Measurements from ENCODE around the gene APOC1.

APOC1 gene

GRCh38 chr19:44900328-44901244 lies 13.8 kb upstream of the APOC1 start:
- Histone ChIP-seq H3K4me3 (ENCODE audit: insufficient read depth, low read depth, low read length) (no peak overlapping the region), H3K27ac (ENCODE audit: insufficient read depth, low read depth, low read length, poor library complexity, severe bottlenecking) (no peak overlapping the region), H3K9me3 (ENCODE audit: control insufficient read depth, low read length) (no peaks in the 10 kb centered on the region), H3K4me1 (ENCODE audit: control insufficient read depth, insufficient read depth, low read length) (peaks cover 5% of the 10 kb centered on the region), H3K36me3 (ENCODE audit: control insufficient read depth, insufficient read depth, low read length) (peaks cover 19% of the 10 kb centered on the region), H3K27me3 (ENCODE audit: control insufficient read depth, insufficient read depth, low read length, poor library complexity, severe bottlenecking) (no peaks in the 10 kb centered on the region)
- WGBS, 2 experiments = 95 to 97% methylated on average over 19 of the region's 19 CpGs

DNA sequence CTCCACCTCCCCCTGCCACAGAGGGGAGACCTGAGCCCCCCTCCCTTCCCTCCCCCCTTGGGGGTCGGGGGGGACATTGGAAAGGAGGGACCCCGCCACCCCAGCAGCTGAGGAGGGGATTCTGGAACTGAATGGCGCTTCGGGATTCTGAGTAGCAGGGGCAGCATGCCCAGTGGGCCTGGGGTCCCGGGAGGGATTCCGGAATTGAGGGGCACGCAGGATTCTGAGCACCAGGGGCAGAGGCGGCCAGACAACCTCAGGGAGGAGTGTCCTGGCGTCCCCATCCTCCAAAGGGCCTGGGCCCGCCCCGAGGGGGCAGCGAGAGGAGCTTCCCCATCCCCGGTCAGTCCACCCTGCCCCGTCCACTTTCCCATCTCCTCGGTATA lies 11.2 kb upstream of the APOC1 start:
- peaks cover 9% of the 10 kb centered on the region for H3K36me3 ChIP-seq (ENCODE audit: control insufficient read depth, insufficient read depth, low read length)

GRCh38 chr19:44903602-44904425 lies 10.6 kb upstream of the APOC1 start:
- WGBS, 2 experiments = 37 to 38% methylated on average over 24 of the region's 24 CpGs
- H3K4me3 ChIP-seq (ENCODE audit: insufficient read depth, low read depth, low read length) = no peak overlapping the region
- H3K9me3 ChIP-seq (ENCODE audit: control insufficient read depth, low read length) = no peaks in the 10 kb centered on the region
- H3K4me1 ChIP-seq (ENCODE audit: control insufficient read depth, insufficient read depth, low read length) = peaks cover 5% of the 10 kb centered on the region
- H3K27ac ChIP-seq (ENCODE audit: insufficient read depth, low read depth, low read length, poor library complexity, severe bottlenecking) = no peak overlapping the region
- no peaks in the 10 kb centered on the region for H3K27me3 ChIP-seq (ENCODE audit: control insufficient read depth, insufficient read depth, low read length, poor library complexity, severe bottlenecking)
- H3K36me3 ChIP-seq (ENCODE audit: control insufficient read depth, insufficient read depth, low read length) = peaks cover 9% of the 10 kb centered on the region

More for the DNA sequence above, 11.2 kb upstream of the APOC1 start:
- 73 to 84% methylated on average over 12 to 15 of the region's 15 CpGs for WGBS, 2 experiments
- no peaks in the 10 kb centered on the region for H3K27me3 ChIP-seq (ENCODE audit: control insufficient read depth, insufficient read depth, low read length, poor library complexity, severe bottlenecking)
- no peak overlapping the region for H3K4me3 ChIP-seq (ENCODE audit: insufficient read depth, low read depth, low read length)
- H3K4me1 ChIP-seq (ENCODE audit: control insufficient read depth, insufficient read depth, low read length) = peaks cover 5% of the 10 kb centered on the region
- H3K27ac ChIP-seq (ENCODE audit: insufficient read depth, low read depth, low read length, poor library complexity, severe bottlenecking) = no peak overlapping the region
- no peaks in the 10 kb centered on the region for H3K9me3 ChIP-seq (ENCODE audit: control insufficient read depth, low read length)

- no peak overlapping the region for H3K27ac ChIP-seq (ENCODE audit: insufficient read depth, low read depth, low read length, poor library complexity, severe bottlenecking)
- H3K27me3 ChIP-seq (ENCODE audit: control insufficient read depth, insufficient read depth, low read length, poor library complexity, severe bottlenecking) = no peaks in the 10 kb centered on the region
- peaks cover 9% of the 10 kb centered on the region for H3K36me3 ChIP-seq (ENCODE audit: control insufficient read depth, insufficient read depth, low read length)
- 88 to 92% methylated on average over 12 of the region's 12 CpGs for WGBS, 2 experiments
- H3K9me3 ChIP-seq (ENCODE audit: control insufficient read depth, low read length) = no peaks in the 10 kb centered on the region
- peaks cover 5% of the 10 kb centered on the region for H3K4me1 ChIP-seq (ENCODE audit: control insufficient read depth, insufficient read depth, low read length)
- H3K4me3 ChIP-seq (ENCODE audit: insufficient read depth, low read depth, low read length) = no peak overlapping the region
Measured at GRCh38 chr19:44904426-44904994, 9.9 kb upstream of the APOC1 start.

DNA sequence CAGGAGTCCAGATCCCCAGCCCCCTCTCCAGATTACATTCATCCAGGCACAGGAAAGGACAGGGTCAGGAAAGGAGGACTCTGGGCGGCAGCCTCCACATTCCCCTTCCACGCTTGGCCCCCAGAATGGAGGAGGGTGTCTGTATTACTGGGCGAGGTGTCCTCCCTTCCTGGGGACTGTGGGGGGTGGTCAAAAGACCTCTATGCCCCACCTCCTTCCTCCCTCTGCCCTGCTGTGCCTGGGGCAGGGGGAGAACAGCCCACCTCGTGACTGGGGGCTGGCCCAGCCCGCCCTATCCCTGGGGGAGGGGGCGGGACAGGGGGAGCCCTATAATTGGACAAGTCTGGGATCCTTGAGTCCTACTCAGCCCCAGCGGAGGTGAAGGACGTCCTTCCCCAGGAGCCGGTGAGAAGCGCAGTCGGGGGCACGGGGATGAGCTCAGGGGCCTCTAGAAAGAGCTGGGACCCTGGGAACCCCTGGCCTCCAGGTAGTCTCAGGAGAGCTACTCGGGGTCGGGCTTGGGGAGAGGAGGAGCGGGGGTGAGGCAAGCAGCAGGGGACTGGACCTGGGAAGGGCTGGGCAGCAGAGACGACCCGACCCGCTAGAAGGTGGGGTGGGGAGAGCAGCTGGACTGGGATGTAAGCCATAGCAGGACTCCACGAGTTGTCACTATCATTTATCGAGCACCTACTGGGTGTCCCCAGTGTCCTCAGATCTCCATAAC lies 8.8 kb upstream of the APOC1 start, which contains the start of gene APOE:
Gene APOE, plus strand, starts transcription at position 360 of the 724 bp plus-strand sequence. CDS start 829 bp downstream, outside the sequence.
- H3K4me3 ChIP-seq (ENCODE audit: insufficient read depth, low read depth, low read length) = peak within 1 kb of the TSS; percentile 53

GRCh38 chr19:44907613-44908012 lies 6.8 kb upstream of the APOC1 start:
- H3K4me1 ChIP-seq (ENCODE audit: control insufficient read depth, insufficient read depth, low read length) = peaks cover 8% of the 10 kb centered on the region
- WGBS, 2 experiments = 97% methylated on average over 12 of the region's 12 CpGs

More for the DNA sequence above, 8.8 kb upstream of the APOC1 start, which contains the start of gene APOE:
- peaks cover 5% of the 10 kb centered on the region for H3K4me1 ChIP-seq (ENCODE audit: control insufficient read depth, insufficient read depth, low read length)
- no peaks in the 10 kb centered on the region for H3K9me3 ChIP-seq (ENCODE audit: control insufficient read depth, low read length)
- WGBS, 2 experiments = 2 to 3% methylated on average over 20 of the region's 20 CpGs
- H3K27me3 ChIP-seq (ENCODE audit: control insufficient read depth, insufficient read depth, low read length, poor library complexity, severe bottlenecking) = no peaks in the 10 kb centered on the region
- H3K36me3 ChIP-seq (ENCODE audit: control insufficient read depth, insufficient read depth, low read length) = peaks cover 5% of the 10 kb centered on the region
- H3K27ac ChIP-seq (ENCODE audit: insufficient read depth, low read depth, low read length, poor library complexity, severe bottlenecking) = peak within 1 kb of the TSS; percentile 38

DNA sequence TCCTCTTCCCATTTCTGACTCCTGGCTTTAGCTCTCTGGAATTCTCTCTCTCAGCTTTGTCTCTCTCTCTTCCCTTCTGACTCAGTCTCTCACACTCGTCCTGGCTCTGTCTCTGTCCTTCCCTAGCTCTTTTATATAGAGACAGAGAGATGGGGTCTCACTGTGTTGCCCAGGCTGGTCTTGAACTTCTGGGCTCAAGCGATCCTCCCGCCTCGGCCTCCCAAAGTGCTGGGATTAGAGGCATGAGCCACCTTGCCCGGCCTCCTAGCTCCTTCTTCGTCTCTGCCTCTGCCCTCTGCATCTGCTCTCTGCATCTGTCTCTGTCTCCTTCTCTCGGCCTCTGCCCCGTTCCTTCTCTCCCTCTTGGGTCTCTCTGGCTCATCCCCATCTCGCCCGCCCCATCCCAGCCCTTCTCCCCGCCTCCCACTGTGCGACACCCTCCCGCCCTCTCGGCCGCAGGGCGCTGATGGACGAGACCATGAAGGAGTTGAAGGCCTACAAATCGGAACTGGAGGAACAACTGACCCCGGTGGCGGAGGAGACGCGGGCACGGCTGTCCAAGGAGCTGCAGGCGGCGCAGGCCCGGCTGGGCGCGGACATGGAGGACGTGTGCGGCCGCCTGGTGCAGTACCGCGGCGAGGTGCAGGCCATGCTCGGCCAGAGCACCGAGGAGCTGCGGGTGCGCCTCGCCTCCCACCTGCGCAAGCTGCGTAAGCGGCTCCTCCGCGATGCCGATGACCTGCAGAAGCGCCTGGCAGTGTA lies 6.2 kb upstream of the APOC1 start:
- Histone ChIP-seq H3K27ac (ENCODE audit: insufficient read depth, low read depth, low read length, poor library complexity, severe bottlenecking) (no peak overlapping the region), H3K27me3 (ENCODE audit: control insufficient read depth, insufficient read depth, low read length, poor library complexity, severe bottlenecking) (no peaks in the 10 kb centered on the region), H3K36me3 (ENCODE audit: control insufficient read depth, insufficient read depth, low read length) (no peaks in the 10 kb centered on the region), H3K9me3 (ENCODE audit: control insufficient read depth, low read length) (no peaks in the 10 kb centered on the region), H3K4me3 (ENCODE audit: insufficient read depth, low read depth, low read length) (no peak overlapping the region), H3K4me1 (ENCODE audit: control insufficient read depth, insufficient read depth, low read length) (peaks cover 8% of the 10 kb centered on the region)
- 94 to 95% methylated on average over 46 of the region's 46 CpGs for WGBS, 2 experiments

More at GRCh38 chr19:44907613-44908012, 6.8 kb upstream of the APOC1 start:
- Histone ChIP-seq H3K9me3 (ENCODE audit: control insufficient read depth, low read length) (no peaks in the 10 kb centered on the region), H3K36me3 (ENCODE audit: control insufficient read depth, insufficient read depth, low read length) (no peaks in the 10 kb centered on the region), H3K4me3 (ENCODE audit: insufficient read depth, low read depth, low read length) (no peak overlapping the region), H3K27me3 (ENCODE audit: control insufficient read depth, insufficient read depth, low read length, poor library complexity, severe bottlenecking) (no peaks in the 10 kb centered on the region), H3K27ac (ENCODE audit: insufficient read depth, low read depth, low read length, poor library complexity, severe bottlenecking) (no peak overlapping the region)

- 95 to 97% methylated on average over 44 of the region's 44 CpGs for WGBS, 2 experiments
- Histone ChIP-seq H3K27ac (ENCODE audit: insufficient read depth, low read depth, low read length, poor library complexity, severe bottlenecking) (no peak overlapping the region), H3K4me1 (ENCODE audit: control insufficient read depth, insufficient read depth, low read length) (peaks cover 8% of the 10 kb centered on the region), H3K36me3 (ENCODE audit: control insufficient read depth, insufficient read depth, low read length) (no peaks in the 10 kb centered on the region), H3K27me3 (ENCODE audit: control insufficient read depth, insufficient read depth, low read length, poor library complexity, severe bottlenecking) (no peaks in the 10 kb centered on the region), H3K4me3 (ENCODE audit: insufficient read depth, low read depth, low read length) (no peak overlapping the region), H3K9me3 (ENCODE audit: control insufficient read depth, low read length) (no peaks in the 10 kb centered on the region)
Measured at GRCh38 chr19:44908836-44909261, 5.6 kb upstream of the APOC1 start.

DNA sequence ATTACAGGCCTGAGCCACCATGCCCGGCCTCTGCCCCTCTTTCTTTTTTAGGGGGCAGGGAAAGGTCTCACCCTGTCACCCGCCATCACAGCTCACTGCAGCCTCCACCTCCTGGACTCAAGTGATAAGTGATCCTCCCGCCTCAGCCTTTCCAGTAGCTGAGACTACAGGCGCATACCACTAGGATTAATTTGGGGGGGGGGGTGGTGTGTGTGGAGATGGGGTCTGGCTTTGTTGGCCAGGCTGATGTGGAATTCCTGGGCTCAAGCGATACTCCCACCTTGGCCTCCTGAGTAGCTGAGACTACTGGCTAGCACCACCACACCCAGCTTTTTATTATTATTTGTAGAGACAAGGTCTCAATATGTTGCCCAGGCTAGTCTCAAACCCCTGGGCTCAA lies 4.6 kb upstream of the APOC1 start:
- no peaks in the 10 kb centered on the region for H3K36me3 ChIP-seq (ENCODE audit: control insufficient read depth, insufficient read depth, low read length)
- H3K4me1 ChIP-seq (ENCODE audit: control insufficient read depth, insufficient read depth, low read length) = peaks cover 3% of the 10 kb centered on the region
- no peak overlapping the region for H3K4me3 ChIP-seq (ENCODE audit: insufficient read depth, low read depth, low read length)
- 93 to 98% methylated on average over 4 to 5 of the region's 5 CpGs for WGBS, 2 experiments
- H3K27ac ChIP-seq (ENCODE audit: insufficient read depth, low read depth, low read length, poor library complexity, severe bottlenecking) = no peak overlapping the region
- H3K9me3 ChIP-seq (ENCODE audit: control insufficient read depth, low read length) = no peaks in the 10 kb centered on the region
- H3K27me3 ChIP-seq (ENCODE audit: control insufficient read depth, insufficient read depth, low read length, poor library complexity, severe bottlenecking) = no peaks in the 10 kb centered on the region
